NCI-H187 treated with DMSO at 0.1 percent for 48 hours (cell line): ENCODE data around the gene UMOD.

Experiments
- DNase-seq: peaks from one replicate; lab custom pipeline; 2025; lab: John Stamatoyannopoulos, UW

Gene UMOD

GRCh38 chr16:20352615-20353014, at the start of gene UMOD:
UMOD (minus strand) TSS chr16:20352715; CDS start chr16:20350737, 1,978 bp downstream.
- no peak for DNase-seq

GRCh38 chr16:20401475-20402016, 49.0 kb upstream of the UMOD start:
- DNase-seq, result no peak

- DNase-seq, result no peak
Observed at GRCh38 chr16:20401066-20401465, 48.6 kb upstream of the UMOD start.

GRCh38 chr16:20399185-20399584, 46.7 kb upstream of the UMOD start:
- no peak for DNase-seq

GRCh38 chr16:20398603-20399002, 46.1 kb upstream of the UMOD start:
- no peak for DNase-seq

GRCh38 chr16:20397468-20398074, 45.1 kb upstream of the UMOD start:
- no peak for DNase-seq

GRCh38 chr16:20396846-20397467, 44.4 kb upstream of the UMOD start:
- no peak for DNase-seq

- no peak for DNase-seq
Observed at GRCh38 chr16:20395946-20396345, 43.4 kb upstream of the UMOD start.

GRCh38 chr16:20393801-20394577, 41.5 kb upstream of the UMOD start:
- no peak for DNase-seq

GRCh38 chr16:20391045-20391444, 38.5 kb upstream of the UMOD start:
- DNase-seq, result no peak

GRCh38 chr16:20388854-20389253, 36.3 kb upstream of the UMOD start:
- DNase-seq, result no peak

GRCh38 chr16:20387978-20388377, 35.5 kb upstream of the UMOD start:
- no peak for DNase-seq

GRCh38 chr16:20385844-20386832, 33.6 kb upstream of the UMOD start:
- DNase-seq, result no peak

- DNase-seq, result peak; percentile 45
Observed at GRCh38 chr16:20383106-20384029, 30.9 kb upstream of the UMOD start.

GRCh38 chr16:20382202-20382948, 29.9 kb upstream of the UMOD start:
- no peak for DNase-seq

- DNase-seq, result no peak
Observed at GRCh38 chr16:20380782-20381181, 28.3 kb upstream of the UMOD start.

GRCh38 chr16:20377181-20377580, 24.7 kb upstream of the UMOD start:
- DNase-seq, result no peak

- no peak for DNase-seq
Observed at GRCh38 chr16:20372701-20373100, 20.2 kb upstream of the UMOD start.

- no peak for DNase-seq
Observed at GRCh38 chr16:20369452-20370054, 17.0 kb upstream of the UMOD start.
